GM12873 (cell line): ENCODE measurements around the gene DIP2C.

Source experiments
- CTCF ChIP-seq: IDR thresholded peaks from 2 replicates; pipeline ENCODE4 v1.5.1; 2012; ENCODE audit warnings: low read depth, mild to moderate bottlenecking, moderate library complexity, low read length, control low read depth; ENCODE audit not compliant: insufficient read depth; ENCODE audit errors: missing control alignments

The DIP2C gene

GRCh38 chr10:680146-680545, 9.3 kb downstream of the DIP2C start:
- TF ChIP-seq CTCF = no peak

GRCh38 chr10:679556-679955, 9.9 kb downstream of the DIP2C start:
- TF ChIP-seq CTCF = no peak

GRCh38 chr10:677750-678661, 11.5 kb downstream of the DIP2C start:
- no peak for TF ChIP-seq CTCF

GRCh38 chr10:677038-677437, 12.4 kb downstream of the DIP2C start:
- TF ChIP-seq CTCF = no peak

- TF ChIP-seq CTCF = no peak
Observed at GRCh38 chr10:676178-676577, 13.3 kb downstream of the DIP2C start.

- no peak for TF ChIP-seq CTCF
Observed at GRCh38 chr10:675532-675931, 13.9 kb downstream of the DIP2C start.

GRCh38 chr10:673492-673891, 16.0 kb downstream of the DIP2C start:
- no peak for TF ChIP-seq CTCF
